K562 (cell line): ENCODE results near the gene LIPE. TPM values are rescaled to one million over a fixed set of nuclear protein-coding genes. Genes with fewer than 3 reads are reported as not detected.

Experiments
- ARID3A ChIP-seq: IDR thresholded peaks from 2 replicates; pipeline ENCODE4 v1.6.1; 2012; ENCODE audit warnings: low read depth, low read length, improper control_type of control experiment, borderline replicate concordance
- DEAF1 ChIP-seq: fragments of 450-650 bp; formaldehyde crosslinking; IDR thresholded peaks from 2 replicates; pipeline ENCODE4 v1.4.0; 2020; ENCODE audit warnings: mild to moderate bottlenecking, moderate library complexity
- FOXK2 ChIP-seq, 2 experiments: fragments of 450-650 bp; IDR thresholded peaks in 1 of 2; conservative IDR thresholded peaks in 1 of 2; 2 replicates each; pipeline ENCODE4 v1.6.1; 2016; ENCODE audit warnings: low read depth in 2 of 2, mild to moderate bottlenecking in 1 of 2
- HLTF ChIP-seq: fragments of 450-650 bp; IDR thresholded peaks from 2 replicates; pipeline ENCODE4 v1.6.1; 2016
- HOMEZ ChIP-seq: fragments of 250-450 bp; sonication (Bioruptor Pico); IDR thresholded peaks from 2 replicates; pipeline ENCODE4 v1.4.0; 2020; ENCODE audit warnings: mild to moderate bottlenecking, moderate library complexity
- MBD2 ChIP-seq: sonication (generic); IDR thresholded peaks from 2 replicates; pipeline ENCODE4 v1.6.1; 2016; ENCODE audit warnings: low read depth, borderline replicate concordance
- NCOA2 ChIP-seq, 2 experiments: fragments of 450-650 bp; IDR thresholded peaks; 2 replicates each; pipeline ENCODE4 v1.6.1; 2018; ENCODE audit warnings: mild to moderate bottlenecking in 2 of 2, moderate library complexity in 1 of 2; ENCODE audit not compliant: partially characterized antibody in 2 of 2
- NFRKB ChIP-seq: fragments of 450-650 bp; IDR thresholded peaks from 2 replicates; pipeline ENCODE4 v1.6.1; 2016; ENCODE audit warnings: low read depth
- PML ChIP-seq: IDR thresholded peaks from 2 replicates; pipeline ENCODE4 v1.6.1; 2012; ENCODE audit warnings: low read length, inconsistent platforms
- SRF ChIP-seq, 2 experiments: fragments of 250-450, 450-650 bp in 1 of 2; sonication (Bioruptor Pico) in 1 of 2; sonication (generic) in 1 of 2; formaldehyde crosslinking; IDR thresholded peaks; 2 replicates each; pipeline versions ENCODE4 v1.5.0 to v1.5.1; 2020 to 2022; ENCODE audit warnings: mild to moderate bottlenecking in 1 of 2, missing genetic modification reagents in 1 of 2
- ZBTB40 ChIP-seq, 2 experiments: fragments of 450-650 bp in 1 of 2; sonication (generic) in 1 of 2; formaldehyde crosslinking in 1 of 2; IDR thresholded peaks; 2 replicates each; pipeline versions ENCODE4 v1.7.1 to v1.9.0; 2016 to 2022; ENCODE audit warnings: inconsistent platforms in 1 of 2, mild to moderate bottlenecking in 1 of 2, missing genetic modification reagents in 1 of 2
- polyA plus RNA-seq, 8 experiments: library from polyadenylated mRNA; depleted of rRNA in 4 of 8; stranded (reverse) in 5 of 8; unstranded in 3 of 8; fragments of >200 nt; fragmentation: Nextera tagmentation in 2 of 8; fragmentation: Illumina TruSeq in 1 of 8; extraction: Ambion mirVana in 2 of 8; extraction: Trizol in 1 of 8; gene quantifications; 2 replicates each; pipeline versions ENCODE4 v1.2.1 to v1.2.3, GENCODE V29; 2011 to 2014; ENCODE audit warnings: inconsistent platforms in 1 of 8, missing spikeins in 1 of 8
- total RNA-seq, 7 experiments: library from RNA; depleted of rRNA in 6 of 7; stranded (reverse); fragments of >200 nt in 6 of 7; fragmentation: Illumina TruSeq in 2 of 7; extraction: Trizol in 2 of 7; gene quantifications; 2 replicates each; pipeline versions ENCODE4 v1.2.1 to v1.2.3, GENCODE V29; 2011 to 2021; ENCODE audit warnings: low replicate concordance in 1 of 7

LIPE gene
- total and polyA plus RNA-seq, 9 of the 15 experiments (the other 6 are each of a cell fraction or from before 2014, with no cell fraction given): 0.22 TPM; not detected in 8

- TF ChIP-seq ZBTB40 (IDR thresholded peaks at IDR 0.05) (0 out of 2 replicates have a peak, but pooled peaks have one; percentile 40), ZBTB40 (CRISPR knock-in tag; IDR thresholded peaks at IDR 0.05) (no peak), NFRKB (0 out of 2 replicates have a peak, but pooled peaks have one; percentile 5), ARID3A (0 out of 2 replicates have a peak, but pooled peaks have one; percentile 61), NCOA2 (IDR thresholded peaks at IDR 0.05; ENCODE audit: partially characterized antibody in 2 of 2) (no peak), SRF (CRISPR knock-in tag; IDR thresholded peaks at IDR 0.05) (peak in 1 of 2 experiments; percentile 70; a peak in 2 of 4 replicates), MBD2 (peak; percentile 31; the same call in 1 of the 2 replicates), HLTF (no peak), DEAF1 (CRISPR knock-in tag) (peak; percentile 91), FOXK2 (conservative IDR thresholded peaks at IDR 0.05 in 1 of 2, IDR thresholded peaks at IDR 0.05 in 1 of 2; ENCODE audit: low read depth in 2 of 2) (0 out of 4 replicates have a peak, but pooled peaks of 1 of the 2 experiments have one; percentile 47), PML (no peak), HOMEZ (CRISPR knock-in tag) (no peak)
Measured at GRCh38 chr19:42450314-42450934, 23.2 kb upstream of the LIPE start (continued).
